ENCODE results near the gene SLC6A12.

DNA sequence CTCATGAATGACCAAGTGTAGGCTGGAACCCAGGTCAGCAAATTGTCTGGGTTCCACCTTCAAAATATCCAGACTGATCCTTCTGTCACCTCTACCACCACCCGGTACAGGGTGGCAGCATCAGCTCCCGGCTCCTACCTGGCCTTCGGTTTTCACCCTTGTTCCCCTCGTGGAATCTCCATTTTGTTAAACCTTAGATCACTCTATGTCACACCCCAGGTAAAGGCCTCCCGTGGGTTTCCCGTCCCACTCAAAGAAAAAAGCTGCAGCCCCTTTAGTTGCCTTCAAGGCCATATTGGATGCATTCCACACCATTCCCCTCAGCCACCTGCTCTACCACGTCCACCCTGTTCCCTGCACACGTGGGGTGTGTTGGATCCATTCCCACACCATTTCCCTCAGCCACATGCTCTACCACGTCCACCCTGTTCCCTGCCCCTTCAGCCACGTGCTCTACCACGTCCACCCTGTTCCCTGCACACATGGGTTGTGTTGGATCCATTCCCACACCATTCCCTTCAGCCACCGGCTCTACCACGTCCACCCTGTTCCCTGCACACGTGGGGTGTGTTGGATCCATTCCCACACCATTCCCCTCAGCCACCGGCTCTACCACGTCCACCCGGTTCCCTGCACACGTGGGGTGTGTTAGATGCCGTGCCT lies 24.9 kb upstream of the SLC6A12 start:
- TF ChIP-seq, protein P1, sequence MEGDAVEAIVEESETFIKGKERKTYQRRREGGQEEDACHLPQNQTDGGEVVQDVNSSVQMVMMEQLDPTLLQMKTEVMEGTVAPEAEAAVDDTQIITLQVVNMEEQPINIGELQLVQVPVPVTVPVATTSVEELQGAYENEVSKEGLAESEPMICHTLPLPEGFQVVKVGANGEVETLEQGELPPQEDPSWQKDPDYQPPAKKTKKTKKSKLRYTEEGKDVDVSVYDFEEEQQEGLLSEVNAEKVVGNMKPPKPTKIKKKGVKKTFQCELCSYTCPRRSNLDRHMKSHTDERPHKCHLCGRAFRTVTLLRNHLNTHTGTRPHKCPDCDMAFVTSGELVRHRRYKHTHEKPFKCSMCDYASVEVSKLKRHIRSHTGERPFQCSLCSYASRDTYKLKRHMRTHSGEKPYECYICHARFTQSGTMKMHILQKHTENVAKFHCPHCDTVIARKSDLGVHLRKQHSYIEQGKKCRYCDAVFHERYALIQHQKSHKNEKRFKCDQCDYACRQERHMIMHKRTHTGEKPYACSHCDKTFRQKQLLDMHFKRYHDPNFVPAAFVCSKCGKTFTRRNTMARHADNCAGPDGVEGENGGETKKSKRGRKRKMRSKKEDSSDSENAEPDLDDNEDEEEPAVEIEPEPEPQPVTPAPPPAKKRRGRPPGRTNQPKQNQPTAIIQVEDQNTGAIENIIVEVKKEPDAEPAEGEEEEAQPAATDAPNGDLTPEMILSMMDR (IDR thresholded peaks at IDR 0.05) = no peak
- no peak for TF ChIP-seq EP300 (IDR thresholded peaks at IDR 0.05)
- TF ChIP-seq POLR2AphosphoS5 (IDR thresholded peaks at IDR 0.05) = no peak

Measured in esophagus muscularis mucosa (tissue), 4 donors.